ENCODE results near the gene COL12A1. TPM values are rescaled to one million over a fixed set of nuclear protein-coding genes. Genes with fewer than 3 reads are reported as not detected.

The COL12A1 gene
- polyA plus RNA-seq, 1 donor (not counting 4 experiments of a cell fraction or from before 2014, with no cell fraction given) = 96.9 TPM

GRCh38 chr6:75213112-75213511 is 7.3 kb upstream of the COL12A1 start:
- Histone ChIP-seq H3K27ac (ENCODE audit: control insufficient read depth, insufficient read depth, low read length) (no peak overlapping the region), H3K4me2 (ENCODE audit: control insufficient read depth, extremely low read depth, insufficient read depth, low read depth, low read length) (no peak overlapping the region), H3K36me3 (ENCODE audit: control insufficient read depth in 2 of 2, extremely low read depth in 1 of 2, insufficient read depth in 2 of 2, low read length in 2 of 2) (no peaks in the 10 kb centered on the region), H3K79me2 (ENCODE audit: control insufficient read depth, insufficient read depth, low read length) (no peaks in the 10 kb centered on the region), H4K20me1 (ENCODE audit: control insufficient read depth, extremely low read depth, insufficient read depth, low read length) (no peaks in the 10 kb centered on the region), H3K4me3 (ENCODE audit: control insufficient read depth in 2 of 3, extremely low read depth in 1 of 3, insufficient read depth in 2 of 3, low read depth in 1 of 3, low read length in 3 of 3) (no peak overlapping the region), H3K9me1 (ENCODE audit: control insufficient read depth, extremely low read depth, insufficient read depth, low read length) (no peaks in the 10 kb centered on the region), H3K9me3 (ENCODE audit: control insufficient read depth, low read depth, low read length) (no peaks in the 10 kb centered on the region), H3K27me3 (ENCODE audit: control insufficient read depth, extremely low read depth, insufficient read depth, low read length) (no peaks in the 10 kb centered on the region), H3K9ac (ENCODE audit: control insufficient read depth, extremely low read depth, insufficient read depth, low read length) (no peak overlapping the region), H2AFZ (ENCODE audit: control insufficient read depth, low read length) (no peak overlapping the region), H3K4me1 (ENCODE audit: control insufficient read depth, extremely low read depth, insufficient read depth, low read length) (peaks cover 14% of the 10 kb centered on the region)
- TF ChIP-seq EZH2 (IDR thresholded peaks at IDR 0.05; ENCODE audit: low read length) = no peak
- TF ChIP-seq, protein P1, sequence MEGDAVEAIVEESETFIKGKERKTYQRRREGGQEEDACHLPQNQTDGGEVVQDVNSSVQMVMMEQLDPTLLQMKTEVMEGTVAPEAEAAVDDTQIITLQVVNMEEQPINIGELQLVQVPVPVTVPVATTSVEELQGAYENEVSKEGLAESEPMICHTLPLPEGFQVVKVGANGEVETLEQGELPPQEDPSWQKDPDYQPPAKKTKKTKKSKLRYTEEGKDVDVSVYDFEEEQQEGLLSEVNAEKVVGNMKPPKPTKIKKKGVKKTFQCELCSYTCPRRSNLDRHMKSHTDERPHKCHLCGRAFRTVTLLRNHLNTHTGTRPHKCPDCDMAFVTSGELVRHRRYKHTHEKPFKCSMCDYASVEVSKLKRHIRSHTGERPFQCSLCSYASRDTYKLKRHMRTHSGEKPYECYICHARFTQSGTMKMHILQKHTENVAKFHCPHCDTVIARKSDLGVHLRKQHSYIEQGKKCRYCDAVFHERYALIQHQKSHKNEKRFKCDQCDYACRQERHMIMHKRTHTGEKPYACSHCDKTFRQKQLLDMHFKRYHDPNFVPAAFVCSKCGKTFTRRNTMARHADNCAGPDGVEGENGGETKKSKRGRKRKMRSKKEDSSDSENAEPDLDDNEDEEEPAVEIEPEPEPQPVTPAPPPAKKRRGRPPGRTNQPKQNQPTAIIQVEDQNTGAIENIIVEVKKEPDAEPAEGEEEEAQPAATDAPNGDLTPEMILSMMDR (optimal IDR thresholded peaks at IDR 0.05 in 1 of 3, IDR thresholded peaks at IDR 0.05 in 1 of 3, conservative IDR thresholded peaks at IDR 0.05 in 1 of 3; ENCODE audit: extremely low read depth in 1 of 3, insufficient read depth in 2 of 3, low read length in 3 of 3) = no peak
- no peak for FAIRE-seq
- DNase-seq (ENCODE audit: low read depth, low spot score) = no peak
- dilution Hi-C loops (cut with MboI; ENCODE audit: extremely low pct_ligation_motif_present, low sequenced_read_pairs) = no loop called here

DNA sequence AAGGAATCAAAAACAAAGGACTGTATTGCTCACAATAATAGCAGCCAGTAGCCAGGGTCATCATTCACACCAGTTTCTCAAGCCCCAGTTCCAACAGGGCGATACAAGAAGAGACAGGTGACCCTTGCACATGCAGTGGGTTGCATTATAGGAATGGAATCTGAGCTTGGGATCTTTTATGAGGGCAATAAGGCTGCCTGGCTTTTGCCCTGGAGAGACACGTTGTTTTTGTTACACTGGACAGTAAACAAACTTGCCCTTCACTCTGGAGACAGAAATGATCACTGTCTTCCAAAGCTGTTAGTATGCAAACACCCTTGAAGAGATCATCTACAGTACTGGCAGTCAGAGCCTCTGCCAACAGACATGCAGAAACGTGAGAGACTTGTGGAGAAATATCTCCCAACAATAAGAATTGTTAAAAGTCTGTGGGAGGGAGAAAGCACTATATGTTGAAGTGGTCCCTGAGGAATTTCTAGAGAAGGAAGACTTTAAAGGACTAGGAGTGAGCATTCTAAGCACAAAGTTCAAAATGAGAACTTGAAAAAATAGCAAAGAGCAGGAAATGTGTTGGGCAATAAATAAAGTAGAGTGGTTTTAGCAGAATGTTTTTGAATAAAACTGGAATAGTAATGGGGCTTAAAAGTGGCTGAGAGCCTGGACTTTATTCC is 6.2 kb upstream of the COL12A1 start:
- Histone ChIP-seq H3K27me3 (ENCODE audit: control insufficient read depth, extremely low read depth, insufficient read depth, low read length) (no peaks in the 10 kb centered on the region), H3K79me2 (ENCODE audit: control insufficient read depth, insufficient read depth, low read length) (no peaks in the 10 kb centered on the region), H3K27ac (ENCODE audit: control insufficient read depth, insufficient read depth, low read length) (no peak overlapping the region), H3K9me3 (ENCODE audit: control insufficient read depth, low read depth, low read length) (no peaks in the 10 kb centered on the region), H3K4me2 (ENCODE audit: control insufficient read depth, extremely low read depth, insufficient read depth, low read depth, low read length) (no peak overlapping the region), H3K4me1 (ENCODE audit: control insufficient read depth, extremely low read depth, insufficient read depth, low read length) (peaks cover 14% of the 10 kb centered on the region), H4K20me1 (ENCODE audit: control insufficient read depth, extremely low read depth, insufficient read depth, low read length) (no peaks in the 10 kb centered on the region), H2AFZ (ENCODE audit: control insufficient read depth, low read length) (no peak overlapping the region), H3K36me3 (ENCODE audit: control insufficient read depth in 2 of 2, extremely low read depth in 1 of 2, insufficient read depth in 2 of 2, low read length in 2 of 2) (no peaks in the 10 kb centered on the region), H3K9me1 (ENCODE audit: control insufficient read depth, extremely low read depth, insufficient read depth, low read length) (no peaks in the 10 kb centered on the region), H3K9ac (ENCODE audit: control insufficient read depth, extremely low read depth, insufficient read depth, low read length) (no peak overlapping the region), H3K4me3 (ENCODE audit: control insufficient read depth in 2 of 3, extremely low read depth in 1 of 3, insufficient read depth in 2 of 3, low read depth in 1 of 3, low read length in 3 of 3) (no peak overlapping the region)
- DNase-seq (ENCODE audit: low read depth, low spot score) (no peak), FAIRE-seq (no peak)
- TF ChIP-seq EZH2 (IDR thresholded peaks at IDR 0.05; ENCODE audit: low read length) = no peak
- TF ChIP-seq, protein P1 (optimal IDR thresholded peaks at IDR 0.05 in 1 of 3, IDR thresholded peaks at IDR 0.05 in 1 of 3, conservative IDR thresholded peaks at IDR 0.05 in 1 of 3; ENCODE audit: extremely low read depth in 1 of 3, insufficient read depth in 2 of 3, low read length in 3 of 3) = no peak
- dilution Hi-C loops (cut with MboI; ENCODE audit: extremely low pct_ligation_motif_present, low sequenced_read_pairs) = no loop called here

Data from keratinocyte (primary cell).